H1 (cell line): ENCODE results near the gene ZNF550. TPM values are rescaled to one million over a fixed set of nuclear protein-coding genes. Genes with fewer than 3 reads are reported as not detected.

ENCODE experiments used
- BACH1 ChIP-seq: IDR thresholded peaks from 2 replicates; pipeline ENCODE4 v1.6.1; 2012; ENCODE audit warnings: low read length, improper control_type of control experiment
- CHD2 ChIP-seq: IDR thresholded peaks from 2 replicates; pipeline ENCODE4 v1.6.1; 2012; ENCODE audit warnings: low read length, improper control_type of control experiment
- FOSL1 ChIP-seq: IDR thresholded peaks from 2 replicates; pipeline ENCODE4 v1.6.1; 2011; ENCODE audit warnings: mild to moderate bottlenecking, low read depth, low read length, moderate library complexity; ENCODE audit not compliant: insufficient read depth
- PHF8 ChIP-seq: fragments of 200-600 bp; sonication (generic); conservative IDR thresholded peaks from 2 replicates; pipeline ENCODE4 v1.7.1; 2012; ENCODE audit warnings: low read depth, mild to moderate bottlenecking, inconsistent platforms, low read length, moderate library complexity
- POLR2AphosphoS5 ChIP-seq: IDR thresholded peaks from 2 replicates; pipeline ENCODE4 v1.6.1; 2011; ENCODE audit warnings: low read depth, low read length
- RFX5 ChIP-seq: IDR thresholded peaks from 2 replicates; pipeline ENCODE4 v1.6.1; 2011; ENCODE audit warnings: low read depth, low read length, improper control_type of control experiment, borderline replicate concordance
- SAP30 ChIP-seq: fragments of 300-600 bp; sonication (generic); IDR thresholded peaks from 2 replicates; pipeline ENCODE4 v1.7.1; 2012; ENCODE audit warnings: low read length, moderate library complexity, mild to moderate bottlenecking, inconsistent platforms; ENCODE audit not compliant: insufficient read depth, insufficient replicate concordance
- SRF ChIP-seq: IDR thresholded peaks from 2 replicates; pipeline ENCODE4 v1.6.1; 2011; ENCODE audit warnings: mild to moderate bottlenecking, low read depth, low read length, moderate library complexity
- SUZ12 ChIP-seq: fragments of 200-600 bp; sonication (generic); IDR thresholded peaks from 2 replicates; pipeline ENCODE4 v1.6.1; 2012; ENCODE audit warnings: mild to moderate bottlenecking, inconsistent platforms, low read length, moderate library complexity, mixed read lengths
- polyA plus RNA-seq, 7 experiments: library from polyadenylated mRNA; depleted of rRNA in 3 of 7; stranded (reverse) in 5 of 7; unstranded in 2 of 7; fragments of >200 nt in 5 of 7; fragments of 200-250 nt in 2 of 7; gene quantifications; 1 replicate in 5 of 7; 2 replicates in 1 of 7; 4 replicates in 1 of 7; pipeline versions ENCODE4 v1.2.1 to v1.2.3, GENCODE V29; 2011 to 2013; ENCODE audit warnings: missing spikeins in 2 of 7, mixed read lengths in 2 of 7
- total RNA-seq: library from RNA; stranded (reverse); fragmentation: NEBNext Ultra II Directional; extraction: Animal tissue kit (Norgen Biotek cat#: 25700); gene quantifications from 2 replicates; pipeline ENCODE4 v1.2.1, GENCODE V29; 2021
- TF ChIP-seq, protein P1 (sequence below): fragments of 300-600 bp; sonication (generic); IDR thresholded peaks from 2 replicates; pipeline ENCODE4 v1.7.1; 2012; ENCODE audit warnings: low read length, moderate library complexity, mild to moderate bottlenecking, inconsistent platforms; ENCODE audit not compliant: insufficient replicate concordance

ZNF550 gene
- total and polyA plus RNA-seq, 2 of the 8 experiments (the other 6 are each of a cell fraction or from before 2014, with no cell fraction given) = 4.5 to 10.7 TPM

DNA sequence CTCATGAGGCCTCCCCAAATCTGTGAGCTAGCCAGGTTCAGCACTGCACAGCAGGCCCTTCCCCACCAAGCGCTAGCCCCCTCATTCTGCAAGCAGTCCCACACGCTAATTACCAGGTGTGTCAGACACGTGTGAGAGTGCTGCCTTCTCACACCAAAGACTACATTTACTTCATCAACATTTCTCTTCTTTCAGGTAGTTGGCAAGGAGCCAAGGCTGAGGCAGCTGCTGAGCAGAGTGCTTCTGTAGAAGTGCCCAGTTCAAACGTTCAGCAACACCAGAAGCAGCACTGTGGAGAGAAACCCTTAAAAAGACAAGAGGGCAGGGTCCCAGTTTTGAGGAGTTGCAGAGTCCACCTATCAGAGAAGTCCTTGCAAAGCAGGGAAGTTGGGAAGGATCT is 53.5 kb downstream of the ZNF550 start (continued):
- TF ChIP-seq, protein P1, sequence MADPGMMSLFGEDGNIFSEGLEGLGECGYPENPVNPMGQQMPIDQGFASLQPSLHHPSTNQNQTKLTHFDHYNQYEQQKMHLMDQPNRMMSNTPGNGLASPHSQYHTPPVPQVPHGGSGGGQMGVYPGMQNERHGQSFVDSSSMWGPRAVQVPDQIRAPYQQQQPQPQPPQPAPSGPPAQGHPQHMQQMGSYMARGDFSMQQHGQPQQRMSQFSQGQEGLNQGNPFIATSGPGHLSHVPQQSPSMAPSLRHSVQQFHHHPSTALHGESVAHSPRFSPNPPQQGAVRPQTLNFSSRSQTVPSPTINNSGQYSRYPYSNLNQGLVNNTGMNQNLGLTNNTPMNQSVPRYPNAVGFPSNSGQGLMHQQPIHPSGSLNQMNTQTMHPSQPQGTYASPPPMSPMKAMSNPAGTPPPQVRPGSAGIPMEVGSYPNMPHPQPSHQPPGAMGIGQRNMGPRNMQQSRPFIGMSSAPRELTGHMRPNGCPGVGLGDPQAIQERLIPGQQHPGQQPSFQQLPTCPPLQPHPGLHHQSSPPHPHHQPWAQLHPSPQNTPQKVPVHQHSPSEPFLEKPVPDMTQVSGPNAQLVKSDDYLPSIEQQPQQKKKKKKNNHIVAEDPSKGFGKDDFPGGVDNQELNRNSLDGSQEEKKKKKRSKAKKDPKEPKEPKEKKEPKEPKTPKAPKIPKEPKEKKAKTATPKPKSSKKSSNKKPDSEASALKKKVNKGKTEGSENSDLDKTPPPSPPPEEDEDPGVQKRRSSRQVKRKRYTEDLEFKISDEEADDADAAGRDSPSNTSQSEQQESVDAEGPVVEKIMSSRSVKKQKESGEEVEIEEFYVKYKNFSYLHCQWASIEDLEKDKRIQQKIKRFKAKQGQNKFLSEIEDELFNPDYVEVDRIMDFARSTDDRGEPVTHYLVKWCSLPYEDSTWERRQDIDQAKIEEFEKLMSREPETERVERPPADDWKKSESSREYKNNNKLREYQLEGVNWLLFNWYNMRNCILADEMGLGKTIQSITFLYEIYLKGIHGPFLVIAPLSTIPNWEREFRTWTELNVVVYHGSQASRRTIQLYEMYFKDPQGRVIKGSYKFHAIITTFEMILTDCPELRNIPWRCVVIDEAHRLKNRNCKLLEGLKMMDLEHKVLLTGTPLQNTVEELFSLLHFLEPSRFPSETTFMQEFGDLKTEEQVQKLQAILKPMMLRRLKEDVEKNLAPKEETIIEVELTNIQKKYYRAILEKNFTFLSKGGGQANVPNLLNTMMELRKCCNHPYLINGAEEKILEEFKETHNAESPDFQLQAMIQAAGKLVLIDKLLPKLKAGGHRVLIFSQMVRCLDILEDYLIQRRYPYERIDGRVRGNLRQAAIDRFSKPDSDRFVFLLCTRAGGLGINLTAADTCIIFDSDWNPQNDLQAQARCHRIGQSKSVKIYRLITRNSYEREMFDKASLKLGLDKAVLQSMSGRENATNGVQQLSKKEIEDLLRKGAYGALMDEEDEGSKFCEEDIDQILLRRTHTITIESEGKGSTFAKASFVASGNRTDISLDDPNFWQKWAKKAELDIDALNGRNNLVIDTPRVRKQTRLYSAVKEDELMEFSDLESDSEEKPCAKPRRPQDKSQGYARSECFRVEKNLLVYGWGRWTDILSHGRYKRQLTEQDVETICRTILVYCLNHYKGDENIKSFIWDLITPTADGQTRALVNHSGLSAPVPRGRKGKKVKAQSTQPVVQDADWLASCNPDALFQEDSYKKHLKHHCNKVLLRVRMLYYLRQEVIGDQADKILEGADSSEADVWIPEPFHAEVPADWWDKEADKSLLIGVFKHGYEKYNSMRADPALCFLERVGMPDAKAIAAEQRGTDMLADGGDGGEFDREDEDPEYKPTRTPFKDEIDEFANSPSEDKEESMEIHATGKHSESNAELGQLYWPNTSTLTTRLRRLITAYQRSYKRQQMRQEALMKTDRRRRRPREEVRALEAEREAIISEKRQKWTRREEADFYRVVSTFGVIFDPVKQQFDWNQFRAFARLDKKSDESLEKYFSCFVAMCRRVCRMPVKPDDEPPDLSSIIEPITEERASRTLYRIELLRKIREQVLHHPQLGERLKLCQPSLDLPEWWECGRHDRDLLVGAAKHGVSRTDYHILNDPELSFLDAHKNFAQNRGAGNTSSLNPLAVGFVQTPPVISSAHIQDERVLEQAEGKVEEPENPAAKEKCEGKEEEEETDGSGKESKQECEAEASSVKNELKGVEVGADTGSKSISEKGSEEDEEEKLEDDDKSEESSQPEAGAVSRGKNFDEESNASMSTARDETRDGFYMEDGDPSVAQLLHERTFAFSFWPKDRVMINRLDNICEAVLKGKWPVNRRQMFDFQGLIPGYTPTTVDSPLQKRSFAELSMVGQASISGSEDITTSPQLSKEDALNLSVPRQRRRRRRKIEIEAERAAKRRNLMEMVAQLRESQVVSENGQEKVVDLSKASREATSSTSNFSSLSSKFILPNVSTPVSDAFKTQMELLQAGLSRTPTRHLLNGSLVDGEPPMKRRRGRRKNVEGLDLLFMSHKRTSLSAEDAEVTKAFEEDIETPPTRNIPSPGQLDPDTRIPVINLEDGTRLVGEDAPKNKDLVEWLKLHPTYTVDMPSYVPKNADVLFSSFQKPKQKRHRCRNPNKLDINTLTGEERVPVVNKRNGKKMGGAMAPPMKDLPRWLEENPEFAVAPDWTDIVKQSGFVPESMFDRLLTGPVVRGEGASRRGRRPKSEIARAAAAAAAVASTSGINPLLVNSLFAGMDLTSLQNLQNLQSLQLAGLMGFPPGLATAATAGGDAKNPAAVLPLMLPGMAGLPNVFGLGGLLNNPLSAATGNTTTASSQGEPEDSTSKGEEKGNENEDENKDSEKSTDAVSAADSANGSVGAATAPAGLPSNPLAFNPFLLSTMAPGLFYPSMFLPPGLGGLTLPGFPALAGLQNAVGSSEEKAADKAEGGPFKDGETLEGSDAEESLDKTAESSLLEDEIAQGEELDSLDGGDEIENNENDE = no peak
- TF ChIP-seq FOSL1 (no peak), BACH1 (no peak), PHF8 (no peak), SUZ12 (no peak), SRF (no peak), RFX5 (no peak), POLR2AphosphoS5 (no peak), SAP30 (no peak), CHD2 (no peak)
- TF ChIP-seq, all 59 proteins: peak for 0
